ENCODE data around the gene ROR2.

ROR2 gene

DNA sequence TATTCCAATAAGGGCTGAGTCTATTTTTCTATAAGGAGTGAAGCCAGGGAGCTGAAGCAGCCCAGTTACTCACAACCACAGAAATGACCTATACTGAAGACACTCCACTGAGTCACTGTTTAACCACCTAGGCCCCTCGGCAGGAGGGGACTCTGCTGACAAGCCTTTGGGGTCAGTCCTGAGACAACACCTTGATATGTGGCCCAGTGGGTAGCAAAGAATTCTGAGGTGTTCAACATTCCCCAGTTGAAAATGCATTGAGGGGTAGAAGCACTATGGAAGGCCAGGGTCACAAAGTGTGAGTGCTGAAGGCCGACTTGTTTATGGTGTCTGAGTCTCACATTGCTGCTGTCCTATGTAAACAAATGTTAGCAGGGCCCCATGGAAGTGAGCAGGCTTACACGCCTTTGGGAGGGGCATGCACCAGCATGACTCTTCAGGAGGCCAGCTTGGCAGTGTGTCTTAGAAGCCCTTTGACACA lies 413.8 kb downstream of the ROR2 start:
- DNase-seq (ENCODE audit: low spot score) = no peak

DNA sequence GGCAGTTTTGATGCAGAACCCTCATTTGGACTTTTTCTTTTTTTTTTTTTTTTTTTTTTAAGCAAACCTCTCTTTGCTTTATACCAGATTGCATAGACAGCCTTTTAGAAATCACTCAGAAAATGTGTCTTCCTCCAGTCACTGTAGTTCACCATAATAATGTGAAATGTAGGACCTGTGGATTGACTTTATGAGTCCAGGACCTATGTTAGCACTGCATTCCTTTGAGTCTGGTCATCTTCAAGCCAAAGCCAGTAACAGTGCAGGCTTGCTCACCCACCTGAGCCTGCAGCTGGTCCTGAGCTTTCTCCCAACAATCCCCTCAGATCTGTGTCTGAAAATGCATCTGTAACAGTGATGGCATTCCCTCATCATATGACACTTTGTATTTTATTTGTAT lies 415.7 kb downstream of the ROR2 start:
- TF ChIP-seq, protein P1, sequence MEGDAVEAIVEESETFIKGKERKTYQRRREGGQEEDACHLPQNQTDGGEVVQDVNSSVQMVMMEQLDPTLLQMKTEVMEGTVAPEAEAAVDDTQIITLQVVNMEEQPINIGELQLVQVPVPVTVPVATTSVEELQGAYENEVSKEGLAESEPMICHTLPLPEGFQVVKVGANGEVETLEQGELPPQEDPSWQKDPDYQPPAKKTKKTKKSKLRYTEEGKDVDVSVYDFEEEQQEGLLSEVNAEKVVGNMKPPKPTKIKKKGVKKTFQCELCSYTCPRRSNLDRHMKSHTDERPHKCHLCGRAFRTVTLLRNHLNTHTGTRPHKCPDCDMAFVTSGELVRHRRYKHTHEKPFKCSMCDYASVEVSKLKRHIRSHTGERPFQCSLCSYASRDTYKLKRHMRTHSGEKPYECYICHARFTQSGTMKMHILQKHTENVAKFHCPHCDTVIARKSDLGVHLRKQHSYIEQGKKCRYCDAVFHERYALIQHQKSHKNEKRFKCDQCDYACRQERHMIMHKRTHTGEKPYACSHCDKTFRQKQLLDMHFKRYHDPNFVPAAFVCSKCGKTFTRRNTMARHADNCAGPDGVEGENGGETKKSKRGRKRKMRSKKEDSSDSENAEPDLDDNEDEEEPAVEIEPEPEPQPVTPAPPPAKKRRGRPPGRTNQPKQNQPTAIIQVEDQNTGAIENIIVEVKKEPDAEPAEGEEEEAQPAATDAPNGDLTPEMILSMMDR (IDR thresholded peaks at IDR 0.05; ENCODE audit: extremely low read depth, missing control alignments) = no peak
- DNase-seq (ENCODE audit: low spot score) = no peak

More for the DNA sequence above, 413.8 kb downstream of the ROR2 start:
- TF ChIP-seq, protein P1 (IDR thresholded peaks at IDR 0.05; ENCODE audit: extremely low read depth, missing control alignments) = no peak

DNA sequence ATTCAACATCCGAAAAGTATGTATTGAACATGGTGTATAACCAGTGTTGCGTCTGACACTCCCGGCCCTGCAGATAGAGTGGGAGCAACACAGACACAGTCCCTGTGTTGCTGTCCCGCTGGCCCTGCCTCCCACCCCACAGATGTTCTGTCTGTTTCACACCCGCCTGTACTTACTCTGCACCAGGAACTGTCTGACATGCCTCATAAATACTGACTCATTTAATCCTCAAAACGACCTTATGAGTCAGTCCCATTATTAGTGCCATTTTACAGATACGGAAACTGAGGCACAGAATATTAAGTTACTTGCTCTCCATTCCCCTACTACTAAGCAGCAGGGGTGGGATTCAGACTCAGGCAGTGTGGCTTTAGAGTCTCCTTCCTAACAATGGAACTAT lies 416.6 kb downstream of the ROR2 start:
- TF ChIP-seq, protein P1 (IDR thresholded peaks at IDR 0.05; ENCODE audit: extremely low read depth, missing control alignments) = no peak
- DNase-seq (ENCODE audit: low spot score) = no peak

DNA sequence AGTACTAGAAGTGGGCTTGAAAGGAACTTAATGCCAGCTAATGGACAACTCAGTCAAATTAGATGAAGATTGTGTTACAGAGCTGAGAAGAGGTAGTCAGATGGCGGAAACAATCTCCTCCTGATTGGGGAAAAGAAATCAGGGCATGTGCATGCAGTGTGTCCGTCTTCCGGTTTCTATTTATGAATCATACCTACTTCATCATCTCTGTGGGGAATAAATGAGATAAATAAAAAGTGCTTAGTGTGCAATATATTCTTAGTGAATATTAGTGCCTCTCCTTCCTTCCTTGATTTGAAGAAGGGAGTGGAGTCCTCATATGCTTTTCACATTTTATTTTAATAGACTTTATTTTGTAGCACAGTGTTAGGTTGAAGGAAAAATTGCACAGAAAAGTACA lies 417.7 kb downstream of the ROR2 start:
- TF ChIP-seq, protein P1 (IDR thresholded peaks at IDR 0.05; ENCODE audit: extremely low read depth, missing control alignments) = no peak
- no peak for DNase-seq (ENCODE audit: low spot score)

DNA sequence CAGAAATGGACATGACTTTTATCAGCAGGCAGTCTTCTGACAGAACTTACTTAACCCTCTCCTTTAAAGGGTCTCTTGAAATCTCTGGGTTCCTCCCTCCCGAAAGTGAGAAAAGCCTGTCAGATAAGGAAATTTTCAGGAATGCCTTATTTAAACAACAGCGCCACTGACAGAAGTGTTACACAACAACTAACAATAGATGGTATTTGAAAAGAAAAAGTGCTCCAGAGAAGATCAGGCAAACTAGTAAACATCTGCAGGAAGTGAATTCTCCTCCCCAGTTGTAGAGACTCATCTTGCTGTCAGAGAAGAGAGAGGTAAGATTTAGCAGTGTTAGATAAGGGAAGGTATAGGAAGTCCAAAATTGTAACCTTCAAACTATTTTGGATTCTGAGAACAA lies 419.2 kb downstream of the ROR2 start:
- no peak for DNase-seq (ENCODE audit: low spot score)
- TF ChIP-seq, protein P1 (IDR thresholded peaks at IDR 0.05; ENCODE audit: extremely low read depth, missing control alignments) = no peak

DNA sequence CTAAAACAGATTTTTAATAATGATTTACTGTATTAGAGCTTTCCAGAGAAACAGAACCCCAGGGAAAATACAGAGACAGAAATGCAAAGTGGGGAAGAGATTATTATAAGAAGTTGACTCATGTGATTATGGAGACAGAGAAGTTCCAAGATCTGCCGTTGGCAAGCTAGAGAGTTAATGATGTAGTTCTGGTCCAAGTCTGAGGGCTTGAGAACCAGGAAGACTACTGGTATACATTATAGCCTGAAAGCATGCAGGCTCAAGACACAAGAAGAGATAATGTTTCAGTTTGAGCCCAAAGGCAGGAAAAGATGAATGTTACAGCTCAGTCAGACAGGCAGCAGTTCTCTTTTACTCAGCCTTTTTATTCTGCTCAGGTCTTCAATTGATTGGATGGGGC lies 427.5 kb downstream of the ROR2 start:
- TF ChIP-seq, protein P1 (IDR thresholded peaks at IDR 0.05; ENCODE audit: extremely low read depth, missing control alignments) = no peak
- no peak for DNase-seq (ENCODE audit: low spot score)

DNA sequence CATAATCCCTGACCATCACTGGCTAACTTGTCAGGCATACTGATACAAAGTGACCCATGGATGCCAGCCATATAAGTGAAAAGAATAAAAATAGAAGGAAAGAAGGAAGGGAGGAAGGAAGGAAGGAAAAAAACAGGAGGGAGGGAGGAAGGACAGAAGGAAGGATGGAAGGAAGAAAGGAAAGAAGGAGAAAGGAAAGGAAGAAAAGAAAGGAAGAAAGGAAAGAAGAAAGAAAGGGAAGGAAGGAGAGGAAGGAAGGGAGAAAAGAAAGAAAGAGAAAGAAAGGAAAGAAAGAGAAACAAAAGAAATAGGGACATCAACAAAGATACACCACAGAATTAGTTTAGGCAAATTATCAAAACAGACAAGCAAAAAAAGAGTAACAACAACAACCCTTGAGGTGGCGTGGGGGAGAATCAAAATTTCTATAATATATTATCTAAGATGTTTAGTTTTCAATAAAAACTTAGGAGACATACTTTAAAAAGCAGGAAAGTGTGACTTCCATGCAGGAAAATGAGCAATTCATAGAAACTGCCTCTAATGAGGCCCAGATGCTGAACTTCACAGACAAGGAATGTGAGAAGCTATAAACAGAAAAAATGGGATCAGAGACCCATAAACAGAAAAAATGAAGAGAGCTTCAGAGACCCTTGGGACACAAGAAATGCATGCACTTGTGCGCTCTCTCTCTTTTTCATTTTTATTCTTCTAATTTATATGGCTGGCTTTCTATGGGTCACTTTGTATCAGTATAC lies 430.3 kb downstream of the ROR2 start:
- TF ChIP-seq, protein P1 (IDR thresholded peaks at IDR 0.05; ENCODE audit: extremely low read depth, missing control alignments) = no peak
- no peak for DNase-seq (ENCODE audit: low spot score)
